DND-41 (cell line): ENCODE data around the gene ALDH1L2.

Source experiments
- EZH2 ChIP-seq: IDR thresholded peaks from 3 replicates; pipeline ENCODE4 v1.6.1; 2012; ENCODE audit warnings: borderline replicate concordance, low read depth, mild to moderate bottlenecking, moderate library complexity, low read length, inconsistent platforms; ENCODE audit not compliant: severe bottlenecking
- TF ChIP-seq, protein P1 (sequence below): IDR thresholded peaks from 2 replicates; pipeline ENCODE4 v1.5.1; 2012; ENCODE audit warnings: borderline replicate concordance, low read length, moderate library complexity, mild to moderate bottlenecking; ENCODE audit not compliant: poor library complexity, severe bottlenecking; ENCODE audit errors: extremely low read depth

GRCh38 chr12:105018012-105018411, 66.2 kb downstream of the ALDH1L2 start:
- TF ChIP-seq EZH2 = no peak
- TF ChIP-seq, protein P1, sequence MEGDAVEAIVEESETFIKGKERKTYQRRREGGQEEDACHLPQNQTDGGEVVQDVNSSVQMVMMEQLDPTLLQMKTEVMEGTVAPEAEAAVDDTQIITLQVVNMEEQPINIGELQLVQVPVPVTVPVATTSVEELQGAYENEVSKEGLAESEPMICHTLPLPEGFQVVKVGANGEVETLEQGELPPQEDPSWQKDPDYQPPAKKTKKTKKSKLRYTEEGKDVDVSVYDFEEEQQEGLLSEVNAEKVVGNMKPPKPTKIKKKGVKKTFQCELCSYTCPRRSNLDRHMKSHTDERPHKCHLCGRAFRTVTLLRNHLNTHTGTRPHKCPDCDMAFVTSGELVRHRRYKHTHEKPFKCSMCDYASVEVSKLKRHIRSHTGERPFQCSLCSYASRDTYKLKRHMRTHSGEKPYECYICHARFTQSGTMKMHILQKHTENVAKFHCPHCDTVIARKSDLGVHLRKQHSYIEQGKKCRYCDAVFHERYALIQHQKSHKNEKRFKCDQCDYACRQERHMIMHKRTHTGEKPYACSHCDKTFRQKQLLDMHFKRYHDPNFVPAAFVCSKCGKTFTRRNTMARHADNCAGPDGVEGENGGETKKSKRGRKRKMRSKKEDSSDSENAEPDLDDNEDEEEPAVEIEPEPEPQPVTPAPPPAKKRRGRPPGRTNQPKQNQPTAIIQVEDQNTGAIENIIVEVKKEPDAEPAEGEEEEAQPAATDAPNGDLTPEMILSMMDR = no peak
